ENCODE measurements around the gene TBX6. TPM values are rescaled to one million over a fixed set of nuclear protein-coding genes. Genes with fewer than 3 reads are reported as not detected.

Gene TBX6
- total RNA-seq, 1 experiment from 2014 or later, result 1.6 TPM

DNA sequence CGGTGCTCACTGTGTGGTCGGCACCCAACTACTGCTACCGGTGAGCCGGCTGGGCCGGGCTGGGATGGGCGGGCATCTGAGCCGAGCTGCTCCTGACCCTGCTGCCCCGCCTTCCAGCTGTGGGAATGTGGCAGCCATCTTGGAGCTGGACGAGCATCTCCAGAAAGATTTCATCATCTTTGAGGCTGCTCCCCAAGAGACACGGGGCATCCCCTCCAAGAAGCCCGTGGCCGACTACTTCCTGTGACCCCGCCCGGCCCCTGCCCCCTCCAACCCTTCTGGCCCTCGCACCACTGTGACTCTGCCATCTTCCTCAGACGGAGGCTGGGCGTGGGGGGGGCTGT, 6.9 kb downstream of the TBX6 start:
- Mint-ChIP-seq H3K9me3 (no peaks in the 10 kb centered on the region), H3K4me3 (no peak overlapping the region), H3K36me3 (ENCODE audit: insufficient read depth in 1 of 3, low read depth in 3 of 3) (peaks cover 33 to 59% (median 57%) of the 10 kb centered on the region in 3 experiments), H3K27me3 (ENCODE audit: low read depth) (0 out of 2 replicates have a peak, but pooled peaks cover 4% of the 10 kb centered on the region), H3K4me1 (no peaks in the 10 kb centered on the region), H3K27ac (no peak overlapping the region)
- Histone ChIP-seq H4K91ac (ENCODE audit: insufficient read length, low read depth, low read length) (no peak overlapping the region), H3K14ac (ENCODE audit: insufficient read depth, low read length) (no peak overlapping the region), H2AFZ (ENCODE audit: low read length) (no peak overlapping the region), H3K4me2 (ENCODE audit: insufficient read depth, insufficient read length, low read length) (no peak overlapping the region), H3K79me1 (ENCODE audit: insufficient read depth, low read depth, low read length, poor library complexity, severe bottlenecking) (no peaks in the 10 kb centered on the region), H3K18ac (ENCODE audit: insufficient read length, low read depth, low read length) (no peak overlapping the region), H4K5ac (ENCODE audit: insufficient read length, low read depth, low read length) (no peak overlapping the region), H3K9me3 (ENCODE audit: control insufficient read depth, low read depth, low read length) (no peaks in the 10 kb centered on the region), H3K23me2 (ENCODE audit: insufficient read length, low read depth, low read length, poor library complexity, severe bottlenecking) (no peaks in the 10 kb centered on the region), H3K9ac (ENCODE audit: extremely low read depth, insufficient read length, low read length) (no peak overlapping the region), H3K79me2 (ENCODE audit: insufficient read depth, low read length) (no peaks in the 10 kb centered on the region), H2BK12ac (ENCODE audit: insufficient read length, low read depth, low read length) (no peak overlapping the region), H3K23ac (ENCODE audit: insufficient read length, low read depth, low read length) (no peak overlapping the region), H2BK20ac (ENCODE audit: low read depth, low read length, poor library complexity, severe bottlenecking) (no peak overlapping the region), H2AK5ac (ENCODE audit: insufficient read length, low read length) (no peak overlapping the region), H2BK120ac (ENCODE audit: low read depth, low read length, poor library complexity, severe bottlenecking) (no peak overlapping the region), H2BK5ac (ENCODE audit: insufficient read length, low read length) (no peak overlapping the region), H3K4me1 (ENCODE audit: insufficient read depth, low read length) (no peaks in the 10 kb centered on the region), H4K20me1 (ENCODE audit: control insufficient read depth, insufficient read depth, insufficient read length) (no peaks in the 10 kb centered on the region), H3K56ac (ENCODE audit: insufficient read length, low read depth, low read length) (no peak overlapping the region), H3T11ph (ENCODE audit: low read length) (no peak overlapping the region), H3K27me3 (ENCODE audit: insufficient read depth, low read length) (no peaks in the 10 kb centered on the region), H3K27ac (ENCODE audit: insufficient read length, low read depth, low read length) (no peak overlapping the region), H3K4ac (ENCODE audit: low read depth, low read length) (no peak overlapping the region), H4K8ac (replicated peaks; ENCODE audit: insufficient read length, low read depth, low read length) (no peak overlapping the region), H2BK15ac (ENCODE audit: low read depth, low read length) (no peak overlapping the region)
- TF ChIP-seq, protein P1, sequence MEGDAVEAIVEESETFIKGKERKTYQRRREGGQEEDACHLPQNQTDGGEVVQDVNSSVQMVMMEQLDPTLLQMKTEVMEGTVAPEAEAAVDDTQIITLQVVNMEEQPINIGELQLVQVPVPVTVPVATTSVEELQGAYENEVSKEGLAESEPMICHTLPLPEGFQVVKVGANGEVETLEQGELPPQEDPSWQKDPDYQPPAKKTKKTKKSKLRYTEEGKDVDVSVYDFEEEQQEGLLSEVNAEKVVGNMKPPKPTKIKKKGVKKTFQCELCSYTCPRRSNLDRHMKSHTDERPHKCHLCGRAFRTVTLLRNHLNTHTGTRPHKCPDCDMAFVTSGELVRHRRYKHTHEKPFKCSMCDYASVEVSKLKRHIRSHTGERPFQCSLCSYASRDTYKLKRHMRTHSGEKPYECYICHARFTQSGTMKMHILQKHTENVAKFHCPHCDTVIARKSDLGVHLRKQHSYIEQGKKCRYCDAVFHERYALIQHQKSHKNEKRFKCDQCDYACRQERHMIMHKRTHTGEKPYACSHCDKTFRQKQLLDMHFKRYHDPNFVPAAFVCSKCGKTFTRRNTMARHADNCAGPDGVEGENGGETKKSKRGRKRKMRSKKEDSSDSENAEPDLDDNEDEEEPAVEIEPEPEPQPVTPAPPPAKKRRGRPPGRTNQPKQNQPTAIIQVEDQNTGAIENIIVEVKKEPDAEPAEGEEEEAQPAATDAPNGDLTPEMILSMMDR (conservative IDR thresholded peaks at IDR 0.05), result no peak
- no CpG with 5 or more reads among the region's 17 CpGs for WGBS (ENCODE audit: extremely low coverage, insufficient read length, low lambda C conversion rate)
- no peak for DNase-seq

Measured in H9 (cell line).